GM23248 (cell line): ENCODE results near the gene RBPMS2.

Source experiments
- EZH2 ChIP-seq: fragments of 200-600 bp; sonication (generic); IDR thresholded peaks from 2 replicates; pipeline ENCODE4 v1.6.1; 2018; ENCODE audit warnings: antibody characterized with exemption, mild to moderate bottlenecking; ENCODE audit not compliant: insufficient read depth, poor library complexity, severe bottlenecking
- EZH2phosphoT487 ChIP-seq: fragments of 200-600 bp; sonication (generic); IDR thresholded peaks from 2 replicates; pipeline ENCODE4 v1.6.1; 2018; ENCODE audit warnings: antibody characterized with exemption, moderate library complexity, mild to moderate bottlenecking, low read depth; ENCODE audit not compliant: insufficient read depth

GRCh38 chr15:64761156-64761555 is 14.2 kb downstream of the RBPMS2 start:
- TF ChIP-seq EZH2 (no peak), EZH2phosphoT487 (no peak)
